Left forelimb (tissue), 1 donor: ENCODE results near the gene ZNF35.
A peak's percentile ranks its signal among the peaks of the same experiment; 100 is the strongest.
"Not testable (repeated sequence)": the region's sequence is repeated elsewhere in the genome, so short reads cannot be mapped to it uniquely, and the experiment has no call there.

ENCODE experiments used
- DNase-seq: peaks from one replicate; pipeline ENCODE4 v3.0.0-alpha.2; 2018; ENCODE audit warnings: low spot score

Gene ZNF35

DNA sequence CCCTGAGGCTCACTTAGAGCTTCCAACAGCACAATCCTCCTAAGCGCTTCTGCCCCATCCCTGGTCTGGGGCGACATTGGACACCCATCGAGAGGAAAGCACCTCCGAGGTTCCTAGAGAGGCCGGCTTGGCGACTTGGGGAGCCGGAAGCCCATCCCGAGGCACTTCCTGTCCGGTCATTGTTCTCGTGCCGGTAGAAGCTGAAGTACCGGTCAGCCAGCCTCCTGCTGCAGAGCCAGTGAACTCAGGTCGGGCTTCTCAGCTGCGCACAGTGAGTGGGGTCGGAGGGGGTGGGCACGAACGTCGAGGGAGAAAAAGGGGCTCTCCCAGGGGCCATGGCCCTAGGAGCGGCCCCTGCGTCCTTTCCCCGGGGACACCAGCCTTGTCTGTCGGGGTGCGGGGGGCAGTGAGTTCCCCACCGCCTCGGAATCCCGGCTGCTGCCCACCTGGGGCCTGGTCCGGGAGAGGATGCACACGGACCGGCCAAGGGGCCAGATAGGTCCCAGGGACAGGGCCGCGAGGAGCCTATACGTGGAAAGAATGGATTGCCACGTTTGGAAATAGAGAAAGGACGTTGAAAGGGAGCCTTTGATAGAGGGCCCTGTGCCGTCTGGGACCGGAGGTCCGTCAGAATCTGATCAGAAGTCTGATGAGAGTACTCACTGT lies at the start of gene ZNF35:
Gene ZNF35 (plus strand): TSS at position 169 of the 666 bp plus-strand sequence. CDS start 2,336 bp downstream, outside the sequence.
- peak; percentile 84 for DNase-seq

- no peak for DNase-seq
Measured at GRCh38 chr3:44601749-44602148, 46.8 kb upstream of the ZNF35 start.

DNA sequence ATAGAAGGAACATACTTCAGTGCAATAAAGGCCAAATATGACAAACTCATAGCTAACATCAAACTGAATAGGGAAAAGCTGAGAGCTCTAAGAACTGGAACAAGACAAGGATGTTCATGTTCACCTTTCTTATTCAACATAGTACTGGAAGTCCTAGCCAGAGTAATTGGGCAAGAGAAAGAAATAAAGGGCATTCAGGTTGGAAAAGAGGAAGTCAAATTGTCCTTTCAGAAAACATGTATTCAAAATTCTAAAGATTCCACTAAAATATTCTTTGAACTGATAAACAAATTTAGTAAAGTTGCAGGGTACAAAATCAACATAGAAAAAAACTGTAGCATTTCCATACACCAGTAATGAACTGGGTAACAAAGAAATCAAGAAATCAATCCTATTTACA lies 35.9 kb upstream of the ZNF35 start:
- no peak for DNase-seq

- DNase-seq, result peak; percentile 92
Measured at GRCh38 chr3:44624749-44625480, 23.6 kb upstream of the ZNF35 start, which contains the start of gene ZNF197. TSS of gene ZNF197 (plus strand) at chr3:44625036. CDS start at chr3:44629155, 4,119 bp downstream.

GRCh38 chr3:44628716-44629115 lies 19.8 kb upstream of the ZNF35 start:
- no peak for DNase-seq

DNA sequence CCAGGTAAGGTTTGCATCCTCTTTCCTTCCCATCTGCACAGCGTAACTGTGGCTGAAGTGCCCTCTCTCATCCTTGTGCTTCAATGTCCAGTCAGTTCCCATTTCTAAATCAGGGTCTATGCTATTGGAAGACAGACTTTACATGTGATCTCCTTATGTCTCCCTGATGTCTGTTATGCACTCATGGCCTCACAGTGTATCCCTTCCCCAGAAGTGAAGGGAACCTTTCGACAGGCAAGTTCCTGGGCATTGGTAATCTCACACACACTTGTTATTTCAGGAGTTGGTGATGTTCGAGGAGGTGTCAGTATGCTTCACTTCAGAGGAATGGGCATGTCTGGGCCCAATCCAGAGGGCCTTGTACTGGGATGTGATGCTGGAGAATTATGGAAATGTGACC lies 16.3 kb upstream of the ZNF35 start:
- no peak for DNase-seq

- no peak for DNase-seq
Measured at GRCh38 chr3:44642337-44642736, 6.2 kb upstream of the ZNF35 start.

DNA sequence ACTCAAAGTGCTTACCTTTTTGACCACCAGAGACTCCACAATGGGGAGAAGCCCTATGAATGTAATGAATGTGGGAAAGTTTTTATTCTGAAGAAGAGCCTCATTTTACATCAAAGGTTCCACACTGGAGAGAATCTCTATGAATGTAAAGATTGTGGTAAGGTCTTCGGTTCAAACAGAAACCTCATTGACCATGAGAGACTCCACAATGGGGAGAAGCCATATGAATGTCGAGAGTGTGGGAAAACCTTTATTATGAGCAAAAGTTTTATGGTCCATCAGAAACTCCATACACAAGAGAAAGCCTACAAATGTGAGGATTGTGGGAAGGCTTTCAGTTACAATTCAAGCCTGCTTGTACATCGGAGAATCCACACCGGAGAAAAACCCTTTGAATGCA lies 5.5 kb upstream of the ZNF35 start:
- DNase-seq, result no peak

DNA sequence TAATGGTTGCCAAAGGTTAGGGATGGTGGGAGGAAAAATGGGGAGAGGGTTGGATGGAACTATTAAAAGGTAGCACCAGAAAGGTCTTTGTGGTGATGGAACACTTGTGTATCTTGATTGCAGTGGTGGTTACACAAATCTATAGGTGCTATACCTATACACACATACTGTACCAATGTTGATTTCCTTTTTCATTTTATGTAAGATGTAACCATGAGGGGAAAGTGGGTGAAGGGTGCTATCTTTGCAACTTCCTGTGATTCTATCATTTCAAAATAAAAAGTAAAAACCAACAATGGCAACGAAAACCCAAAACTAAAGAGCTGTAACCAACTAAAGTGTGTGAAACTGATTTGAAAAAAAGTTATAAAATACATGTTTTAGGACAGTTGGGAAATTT lies 761 bp upstream of the ZNF35 start:
- DNase-seq, result no peak

GRCh38 chr3:44649709-44650108 lies 1.2 kb downstream of the ZNF35 start:
- DNase-seq, result no peak

DNA sequence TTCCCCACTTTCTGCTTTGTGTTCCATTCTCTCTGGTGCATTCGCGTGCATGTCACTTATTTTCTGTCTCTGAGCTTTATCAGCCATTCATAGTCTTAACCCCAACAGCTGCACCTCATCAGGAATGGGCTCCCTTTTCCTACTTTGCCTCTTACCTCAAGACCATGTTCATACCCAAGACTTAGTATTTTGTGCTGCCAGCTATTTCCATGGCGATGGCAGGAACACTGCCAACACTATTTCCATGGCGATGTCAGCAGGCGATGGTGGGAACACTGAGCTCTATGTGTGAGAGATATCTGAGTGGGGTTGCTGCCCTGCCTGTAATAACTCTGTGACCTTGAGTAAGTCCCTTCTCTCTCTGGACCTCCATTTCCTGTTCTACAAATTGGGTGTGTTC lies 5.5 kb downstream of the ZNF35 start:
- no peak for DNase-seq

- DNase-seq, result no peak
Measured at GRCh38 chr3:44659015-44659414, 10.5 kb downstream of the ZNF35 start.

GRCh38 chr3:44659434-44659833 lies 10.9 kb downstream of the ZNF35 start:
- DNase-seq, result no peak

DNA sequence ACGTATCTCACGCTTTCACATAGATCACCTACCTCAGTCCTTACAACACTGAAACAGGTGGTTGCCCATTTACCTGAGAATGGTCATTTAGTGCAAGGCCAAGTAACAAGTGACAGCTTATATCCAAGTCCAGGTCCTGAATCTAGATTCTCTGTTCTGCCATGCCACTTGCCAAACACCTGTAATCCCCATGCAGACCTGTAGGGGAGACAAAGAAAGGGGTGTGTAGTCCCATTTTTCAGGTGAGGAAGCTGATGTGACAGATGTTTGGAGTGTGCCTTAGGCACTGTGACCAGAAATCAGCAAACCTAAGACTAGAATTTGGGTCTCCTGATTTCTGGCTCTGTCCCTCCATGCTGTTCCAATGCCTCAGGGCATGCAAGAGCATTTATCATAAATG lies 12.7 kb downstream of the ZNF35 start:
- DNase-seq, result no peak

- DNase-seq, result no peak
Measured at GRCh38 chr3:44665173-44665572, 16.6 kb downstream of the ZNF35 start.

DNA sequence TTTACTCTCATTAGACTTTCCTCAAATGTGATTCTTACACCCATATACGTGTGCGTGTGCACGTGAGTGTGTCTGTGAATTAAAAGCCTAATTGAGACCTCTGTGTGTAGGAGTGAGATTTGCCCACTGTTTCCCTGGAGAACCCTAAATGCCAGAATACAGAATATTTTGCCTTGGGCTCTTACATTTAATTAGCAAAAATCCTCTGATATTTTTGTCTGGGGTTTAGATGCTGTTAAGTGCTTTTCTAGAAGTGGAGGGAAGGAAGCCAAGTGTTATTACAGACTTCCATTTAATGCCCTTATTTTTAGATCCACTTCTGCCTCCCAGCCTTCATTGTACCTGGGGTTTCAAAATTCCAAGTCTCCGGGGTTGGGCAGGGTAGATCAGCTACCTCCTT lies 17.8 kb downstream of the ZNF35 start:
- no peak for DNase-seq

DNA sequence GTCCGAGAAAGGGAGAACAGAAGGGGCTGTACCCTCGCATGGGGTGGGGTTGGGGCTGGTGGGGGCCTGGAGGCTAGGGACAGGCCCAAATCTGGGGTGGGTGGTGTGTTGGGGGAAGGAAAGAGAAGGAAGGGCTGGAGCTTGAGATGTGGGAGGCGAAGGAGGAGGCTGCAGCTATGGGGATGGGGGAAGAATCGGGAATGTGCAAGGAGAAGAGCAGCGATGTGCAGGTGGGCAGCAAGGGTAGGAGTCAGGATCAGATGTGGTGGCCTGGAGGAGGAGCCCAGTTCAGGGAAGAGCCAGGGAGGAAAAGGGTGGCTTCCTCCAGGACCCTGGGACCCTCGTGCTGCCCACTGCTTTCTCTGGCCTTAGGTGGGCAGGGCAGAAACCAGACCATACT lies 21.2 kb downstream of the ZNF35 start:
- no peak for DNase-seq

DNA sequence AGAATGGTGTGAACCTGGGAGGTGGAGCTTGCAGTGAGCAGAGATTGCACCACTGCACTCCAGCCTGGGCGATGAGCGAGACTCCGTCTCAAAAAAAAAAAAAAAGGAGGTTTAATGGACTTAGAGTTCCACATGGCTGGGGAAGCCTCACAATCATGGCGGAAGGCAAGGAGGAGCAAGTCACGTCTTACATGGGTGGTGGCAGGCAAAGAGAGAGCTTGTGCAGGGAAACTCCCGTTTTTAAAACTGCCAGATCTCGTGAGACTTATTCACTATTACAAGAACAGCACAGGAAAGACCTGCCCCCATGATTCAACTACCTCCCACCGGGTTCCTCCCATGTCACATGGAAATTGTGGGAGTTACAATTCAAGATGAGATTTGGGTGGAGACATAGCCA lies 24.9 kb downstream of the ZNF35 start:
- DNase-seq, result not testable (repeated sequence)

DNA sequence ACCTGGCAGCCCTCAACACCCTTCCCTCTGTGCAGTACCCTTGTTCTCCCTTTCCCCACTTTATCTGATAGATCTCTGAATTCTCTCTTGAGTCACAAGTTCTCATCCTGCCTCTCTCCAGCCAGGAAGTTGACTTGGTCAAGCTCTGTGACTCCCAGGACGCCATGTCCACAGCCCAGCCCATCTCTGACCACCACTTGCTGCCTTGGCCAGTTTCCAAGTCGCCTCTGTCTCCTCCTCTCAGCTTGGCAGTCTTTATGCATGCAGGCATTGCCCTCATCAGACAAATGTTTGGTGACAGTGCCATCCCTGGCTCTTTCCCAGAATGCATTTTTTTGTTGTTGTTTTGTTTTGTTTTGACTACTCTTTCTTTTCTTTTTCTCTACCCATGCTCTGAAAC lies 25.7 kb downstream of the ZNF35 start:
- DNase-seq, result no peak

DNA sequence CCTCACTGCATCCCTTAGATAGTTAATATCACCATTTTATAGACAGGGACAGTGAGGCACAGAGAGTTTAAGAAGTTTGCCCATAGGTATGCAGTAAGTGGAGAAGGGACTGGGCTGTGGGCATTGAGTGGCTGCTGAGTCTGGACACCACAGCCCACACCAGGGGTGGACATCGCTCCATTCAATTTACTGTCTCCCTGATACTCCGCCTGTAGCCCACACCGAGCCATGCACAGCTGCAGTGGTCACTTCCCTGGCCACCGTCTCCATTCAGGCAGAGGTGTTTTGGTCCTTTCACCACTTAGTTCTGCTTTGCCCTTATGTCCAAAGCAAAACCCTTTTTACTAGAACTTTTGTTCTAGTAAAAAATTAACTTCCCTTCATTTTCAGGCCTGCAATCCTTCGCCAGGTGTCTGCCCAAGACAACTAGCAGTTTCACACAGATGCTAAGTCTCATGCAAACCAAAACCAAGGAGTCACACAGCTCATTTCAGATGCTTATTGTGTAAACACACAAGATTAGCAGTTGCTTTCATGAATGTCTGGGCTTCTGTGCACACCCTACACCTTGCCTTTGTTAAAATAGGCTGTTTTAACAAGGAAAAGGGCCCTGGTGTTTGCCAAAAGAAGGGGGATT lies 30.1 kb downstream of the ZNF35 start:
- DNase-seq, result no peak

DNA sequence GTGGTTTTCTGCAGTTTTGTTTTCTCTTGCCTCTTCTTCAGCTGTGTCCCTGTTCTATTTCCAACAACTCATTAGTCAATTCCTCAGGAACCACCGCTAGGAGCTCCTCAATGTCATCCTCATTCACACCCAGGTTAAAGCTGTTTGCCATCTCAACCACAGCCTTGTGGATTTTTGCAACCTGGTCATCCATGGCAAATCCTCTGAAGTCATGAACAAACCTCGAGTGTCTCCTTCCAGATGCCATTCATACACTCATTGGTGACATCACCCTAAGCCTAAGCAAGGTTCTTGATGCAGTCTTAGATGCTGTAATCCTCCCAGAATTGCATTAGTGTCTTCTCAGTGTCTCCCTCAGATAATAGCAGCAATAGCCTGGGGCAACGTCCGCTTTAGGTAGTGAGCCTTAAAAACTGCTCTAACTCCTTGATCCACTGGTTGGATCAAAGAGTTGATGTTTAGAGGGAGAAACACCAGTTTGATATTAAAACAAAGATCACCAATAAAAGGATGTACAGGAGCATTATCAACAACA lies 32.5 kb downstream of the ZNF35 start:
- DNase-seq, result no peak

DNA sequence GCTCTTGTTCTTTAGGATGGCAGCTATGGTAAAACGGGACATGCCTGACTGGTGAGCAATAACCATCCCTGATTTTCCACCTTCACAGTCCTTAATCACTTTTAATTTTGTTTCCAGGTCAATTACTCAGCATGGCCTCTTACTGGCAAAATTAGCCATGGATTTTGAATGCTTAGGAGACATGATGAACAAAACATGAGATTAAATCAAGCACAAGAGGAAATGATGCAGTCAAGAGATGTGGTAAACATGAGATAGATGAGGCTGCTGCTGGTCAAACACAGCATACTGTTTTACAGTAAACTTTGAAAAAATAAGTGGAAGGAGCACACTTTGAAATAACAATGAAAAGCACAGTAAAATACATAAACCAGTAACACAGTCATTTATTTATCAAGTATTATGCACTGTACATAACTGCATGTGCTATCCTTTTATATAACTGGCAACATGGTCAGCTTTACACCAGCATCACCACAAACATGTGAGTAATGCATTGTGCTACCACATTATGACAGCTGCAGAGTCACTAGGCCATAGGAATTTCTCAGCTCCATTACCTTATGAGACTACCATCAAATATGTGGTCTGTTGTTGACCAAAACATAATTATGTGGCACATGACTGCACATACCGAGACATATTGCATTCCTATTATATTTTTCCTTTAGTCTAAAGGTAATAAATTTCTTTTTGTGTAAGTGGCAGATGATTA lies 33.8 kb downstream of the ZNF35 start:
- DNase-seq, result no peak
